ENCODE results near the gene RNF166. TPM values are rescaled to one million over a fixed set of nuclear protein-coding genes. Genes with fewer than 3 reads are reported as not detected.

Gene RNF166
- total RNA-seq, 1 experiment from 2014 or later = 36.3 TPM

DNA sequence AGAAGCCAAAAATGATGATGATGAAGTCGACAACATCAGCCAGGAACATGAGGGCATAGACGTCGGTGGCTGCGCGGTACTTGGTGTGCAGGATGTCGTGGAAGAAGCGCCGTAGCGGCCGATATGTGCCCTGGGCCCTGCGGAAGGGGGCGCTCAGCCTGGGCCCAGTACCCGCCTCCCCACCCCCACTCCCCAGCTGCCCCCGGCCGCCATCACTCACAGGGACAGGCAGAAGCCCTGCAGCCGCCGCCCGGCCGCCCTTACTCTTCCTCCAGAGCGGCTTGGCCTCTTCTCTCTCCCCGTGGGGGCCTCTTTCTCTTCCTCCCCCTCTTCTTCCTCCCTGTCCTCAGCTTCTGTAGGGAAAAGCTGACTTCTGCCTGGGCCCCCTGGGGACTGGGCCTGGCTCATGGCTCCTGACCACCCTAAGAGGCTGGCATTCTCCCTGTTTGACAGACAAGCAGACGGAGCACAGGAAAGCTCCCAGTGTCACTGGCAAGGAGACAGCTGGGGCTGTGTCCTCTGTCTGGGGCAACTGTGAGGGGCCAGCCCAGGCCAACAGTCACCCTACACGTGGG lies 14.3 kb upstream of the RNF166 start:
- no peak for TF ChIP-seq CTCF (conservative IDR thresholded peaks at IDR 0.05; ENCODE audit: low read depth, low read length)
- no peak for TF ChIP-seq EZH2 (IDR thresholded peaks at IDR 0.05; ENCODE audit: borderline replicate concordance, low read depth, low read length, poor library complexity, severe bottlenecking)
- peaks cover 83% of the 10 kb centered on the region for H3K36me3 ChIP-seq (ENCODE audit: insufficient read depth, low read length, poor library complexity, severe bottlenecking)

GRCh38 chr16:88719933-88720296 lies 13.7 kb upstream of the RNF166 start:
- H3K4me1 ChIP-seq (ENCODE audit: insufficient read depth, low read length, poor library complexity, severe bottlenecking) = no peaks in the 10 kb centered on the region
- TF ChIP-seq EZH2 (IDR thresholded peaks at IDR 0.05; ENCODE audit: borderline replicate concordance, low read depth, low read length, poor library complexity, severe bottlenecking) = no peak
- no peak for TF ChIP-seq CTCF (conservative IDR thresholded peaks at IDR 0.05; ENCODE audit: low read depth, low read length)
- no peak overlapping the region for H3K4me3 ChIP-seq (ENCODE audit: low read depth, low read length, poor library complexity, severe bottlenecking)
- H3K27me3 ChIP-seq (replicated peaks; ENCODE audit: insufficient read depth, low read depth, low read length, poor library complexity) = no peaks in the 10 kb centered on the region
- H3K36me3 ChIP-seq (ENCODE audit: insufficient read depth, low read length, poor library complexity, severe bottlenecking) = peaks cover 83% of the 10 kb centered on the region
- DNase-seq (ENCODE audit: low spot score) = no peak
- intact Hi-C loops (cut with micrococcal nuclease; ENCODE audit: unreplicated experiment) = no loop called here
- H3K27ac ChIP-seq (ENCODE audit: low read depth, low read length, poor library complexity, severe bottlenecking) = no peak overlapping the region
- ChIA-PET CTCF (no interaction called here), POLR2A (ENCODE audit: low non-redundant PET) (no interaction called here)
- H3K9me3 ChIP-seq (ENCODE audit: low read depth, low read length, poor library complexity, severe bottlenecking) = no peaks in the 10 kb centered on the region
- no TSS peak for BruUV-seq (replicated peaks)

More for the DNA sequence above, 14.3 kb upstream of the RNF166 start:
- H3K9me3 ChIP-seq (ENCODE audit: low read depth, low read length, poor library complexity, severe bottlenecking) = no peaks in the 10 kb centered on the region
- POLR2A ChIA-PET (ENCODE audit: low non-redundant PET) = no interaction called here
- DNase-seq (ENCODE audit: low spot score) = no peak
- intact Hi-C loops (cut with micrococcal nuclease; ENCODE audit: unreplicated experiment) = no loop called here
- H3K4me1 ChIP-seq (ENCODE audit: insufficient read depth, low read length, poor library complexity, severe bottlenecking) = no peaks in the 10 kb centered on the region
- CTCF ChIA-PET = no interaction called here
- no peaks in the 10 kb centered on the region for H3K27me3 ChIP-seq (replicated peaks; ENCODE audit: insufficient read depth, low read depth, low read length, poor library complexity)
- no peak overlapping the region for H3K27ac ChIP-seq (ENCODE audit: low read depth, low read length, poor library complexity, severe bottlenecking)
- no peak overlapping the region for H3K4me3 ChIP-seq (ENCODE audit: low read depth, low read length, poor library complexity, severe bottlenecking)
- BruUV-seq (replicated peaks) = no TSS peak

DNA sequence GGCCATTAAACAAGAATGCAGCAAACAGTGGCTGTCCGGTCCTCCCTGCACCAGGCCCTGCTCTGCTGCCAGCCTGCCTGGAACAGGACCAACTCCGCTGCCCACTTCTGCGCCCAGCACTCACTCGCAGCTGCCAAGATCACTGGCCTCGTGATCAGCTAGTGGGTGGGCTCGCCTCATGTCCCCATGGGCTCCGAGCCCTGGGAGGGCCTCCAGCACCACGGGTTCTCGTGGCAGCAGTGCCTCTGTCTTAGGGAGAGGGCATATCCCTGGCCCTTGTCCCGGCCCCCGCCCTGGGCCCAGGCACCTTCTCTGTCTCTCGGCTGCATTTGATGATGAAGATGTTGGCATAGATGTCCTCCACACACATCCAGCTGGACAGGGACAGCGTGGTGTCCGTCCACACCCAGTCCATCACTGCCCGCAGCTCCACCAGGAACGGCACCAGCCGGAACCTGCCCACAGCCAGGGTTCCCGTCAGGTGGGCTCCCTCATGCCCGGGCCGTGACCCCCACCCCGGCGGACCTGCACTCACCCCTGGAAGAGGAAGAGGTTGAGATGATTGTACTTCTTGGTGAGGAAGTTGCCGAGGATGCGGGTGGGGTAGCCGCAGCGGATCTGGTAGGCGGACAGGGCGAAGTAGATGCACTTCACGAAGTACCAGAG lies 13.2 kb upstream of the RNF166 start:
- Histone ChIP-seq H3K9me3 (ENCODE audit: low read depth, low read length, poor library complexity, severe bottlenecking) (no peaks in the 10 kb centered on the region), H3K36me3 (ENCODE audit: insufficient read depth, low read length, poor library complexity, severe bottlenecking) (peaks cover 82% of the 10 kb centered on the region), H3K27ac (ENCODE audit: low read depth, low read length, poor library complexity, severe bottlenecking) (no peak overlapping the region), H3K27me3 (replicated peaks; ENCODE audit: insufficient read depth, low read depth, low read length, poor library complexity) (no peaks in the 10 kb centered on the region), H3K4me1 (ENCODE audit: insufficient read depth, low read length, poor library complexity, severe bottlenecking) (no peaks in the 10 kb centered on the region), H3K4me3 (ENCODE audit: low read depth, low read length, poor library complexity, severe bottlenecking) (no peak overlapping the region)
- intact Hi-C loops (cut with micrococcal nuclease; ENCODE audit: unreplicated experiment) = no loop called here
- ChIA-PET CTCF (no interaction called here), POLR2A (ENCODE audit: low non-redundant PET) (no interaction called here)
- BruUV-seq (replicated peaks) = no TSS peak
- no peak for DNase-seq (ENCODE audit: low spot score)
- TF ChIP-seq CTCF (conservative IDR thresholded peaks at IDR 0.05; ENCODE audit: low read depth, low read length) (no peak), EZH2 (IDR thresholded peaks at IDR 0.05; ENCODE audit: borderline replicate concordance, low read depth, low read length, poor library complexity, severe bottlenecking) (no peak)
